HepG2 (cell line): ENCODE data around the gene CPZ. TPM values are rescaled to one million over a fixed set of nuclear protein-coding genes. Genes with fewer than 3 reads are reported as not detected.

Source experiments
- AGO2 ChIP-seq: fragments of 200-400 bp; formaldehyde crosslinking; optimal IDR thresholded peaks from 2 replicates; pipeline ENCODE3; 2017; ENCODE audit warnings: mild to moderate bottlenecking, low read depth, low read length, moderate library complexity
- DNMT3B ChIP-seq: conservative IDR thresholded peaks from 2 replicates; pipeline ENCODE4 v1.6.1; 2016; ENCODE audit warnings: missing biosample characterization, control low read depth
- ESRRA ChIP-seq: sonication (generic); formaldehyde crosslinking; IDR thresholded peaks from 2 replicates; pipeline ENCODE4 v1.5.1; 2020; ENCODE audit warnings: mild to moderate bottlenecking, low read depth, missing genetic modification reagents
- FOXK2 ChIP-seq: fragments of 450-650 bp; IDR thresholded peaks from 2 replicates; pipeline ENCODE4 v1.6.1; 2016
- FOXP1 ChIP-seq, 2 experiments: fragments of 450-650 bp in 1 of 2; IDR thresholded peaks; 2 replicates each; pipeline ENCODE4 v1.6.1; 2017 to 2018; ENCODE audit warnings: antibody characterized with exemption in 1 of 2
- GPN1 ChIP-seq: sonication (generic); formaldehyde crosslinking; IDR thresholded peaks from 2 replicates; pipeline ENCODE4 v1.5.1; 2020; ENCODE audit warnings: missing genetic modification reagents, borderline replicate concordance
- HCFC1 ChIP-seq: fragments of 150-350 bp; IDR thresholded peaks from 2 replicates; pipeline ENCODE4 v1.6.1; 2014; ENCODE audit warnings: low read depth, low read length
- HIVEP1 ChIP-seq: sonication (generic); formaldehyde crosslinking; IDR thresholded peaks from 2 replicates; pipeline ENCODE4 v1.4.0; 2020; ENCODE audit warnings: mild to moderate bottlenecking, missing genetic modification reagents
- HNRNPH1 ChIP-seq: fragments of 200-400 bp; formaldehyde crosslinking; optimal IDR thresholded peaks from 2 replicates; pipeline ENCODE3; 2017; ENCODE audit warnings: mild to moderate bottlenecking, low read depth, low read length
- ISL2 ChIP-seq: sonication (generic); formaldehyde crosslinking; IDR thresholded peaks from 2 replicates; pipeline ENCODE4 v1.5.0; 2020; ENCODE audit warnings: missing genetic modification reagents
- KLF11 ChIP-seq: IDR thresholded peaks from 2 replicates; pipeline ENCODE4 v1.6.1; 2016; ENCODE audit warnings: missing compliant biosample characterization
- LCORL ChIP-seq, 2 experiments: fragments of 450-650 bp in 1 of 2; sonication (generic) in 1 of 2; formaldehyde crosslinking in 1 of 2; IDR thresholded peaks; 2 replicates each; pipeline versions ENCODE4 v1.5.0 to v1.6.1; 2017 to 2020; ENCODE audit warnings: antibody characterized with exemption in 1 of 2, missing genetic modification reagents in 1 of 2
- MAFK ChIP-seq, 2 experiments: IDR thresholded peaks in 1 of 2; conservative IDR thresholded peaks in 1 of 2; 2 replicates each; pipeline ENCODE4 v1.6.1; 2011; ENCODE audit warnings: improper control_type of control experiment in 2 of 2, low read length in 2 of 2
- PHF21A ChIP-seq: sonication (generic); formaldehyde crosslinking; IDR thresholded peaks from 2 replicates; pipeline ENCODE4 v1.5.0; 2020; ENCODE audit warnings: mild to moderate bottlenecking, missing genetic modification reagents
- SETDB1 ChIP-seq: sonication (generic); formaldehyde crosslinking; IDR thresholded peaks from 2 replicates; pipeline ENCODE4 v1.5.1; 2020; ENCODE audit warnings: missing genetic modification reagents, mild to moderate bottlenecking, borderline replicate concordance
- SMAD1 ChIP-seq: sonication (generic); formaldehyde crosslinking; IDR thresholded peaks from 2 replicates; pipeline ENCODE4 v1.4.0; 2020; ENCODE audit warnings: missing genetic modification reagents, low read depth, mild to moderate bottlenecking, borderline replicate concordance
- SMAD3 ChIP-seq: sonication (generic); formaldehyde crosslinking; IDR thresholded peaks from 2 replicates; pipeline ENCODE4 v1.4.0; 2020; ENCODE audit warnings: missing genetic modification reagents
- TBP ChIP-seq: sonication (generic); formaldehyde crosslinking; IDR thresholded peaks from 2 replicates; pipeline ENCODE4 v1.5.0; 2020; ENCODE audit warnings: missing genetic modification reagents
- TCF7 ChIP-seq: sonication (generic); IDR thresholded peaks from 2 replicates; pipeline ENCODE4 v1.6.1; 2016; ENCODE audit warnings: antibody characterized with exemption, low read depth
- ZMAT3 ChIP-seq: sonication (generic); formaldehyde crosslinking; conservative IDR thresholded peaks from 2 replicates; pipeline ENCODE4 v1.7.0; 2021; ENCODE audit warnings: missing genetic modification reagents
- ZMAT5 ChIP-seq: sonication (generic); formaldehyde crosslinking; IDR thresholded peaks from 2 replicates; pipeline ENCODE4 v1.5.0; 2020; ENCODE audit warnings: mild to moderate bottlenecking, low read depth, missing genetic modification reagents, borderline replicate concordance
- ZNF280B ChIP-seq: sonication (generic); formaldehyde crosslinking; IDR thresholded peaks from 2 replicates; pipeline ENCODE4 v1.5.0; 2020; ENCODE audit warnings: missing genetic modification reagents, mild to moderate bottlenecking, borderline replicate concordance
- ZNF446 ChIP-seq: sonication (generic); formaldehyde crosslinking; IDR thresholded peaks from 2 replicates; pipeline ENCODE4 v1.5.0; 2020; ENCODE audit warnings: mild to moderate bottlenecking, missing genetic modification reagents
- ZNF570 ChIP-seq: sonication (generic); formaldehyde crosslinking; IDR thresholded peaks from 2 replicates; pipeline ENCODE4 v1.4.0; 2020; ENCODE audit warnings: mild to moderate bottlenecking, missing genetic modification reagents, borderline replicate concordance
- ZNF775 ChIP-seq: sonication (generic); formaldehyde crosslinking; IDR thresholded peaks from 2 replicates; pipeline ENCODE4 v1.4.0; 2020; ENCODE audit warnings: missing genetic modification reagents, mild to moderate bottlenecking, moderate library complexity, borderline replicate concordance
- polyA plus RNA-seq, 8 experiments: library from polyadenylated mRNA; depleted of rRNA in 3 of 8; stranded (reverse) in 7 of 8; unstranded in 1 of 8; fragments of >200 nt; fragmentation: Illumina TruSeq in 4 of 8; extraction: Trizol in 4 of 8; gene quantifications; 2 replicates each; pipeline versions ENCODE4 v1.2.1 to v1.2.3, GENCODE V29; 2011 to 2016; ENCODE audit warnings: low read depth in 4 of 8, missing spikeins in 1 of 8, mixed read lengths in 1 of 8; ENCODE audit not compliant: insufficient read depth in 1 of 8
- total RNA-seq, 5 experiments: library from RNA; depleted of rRNA; stranded (reverse); fragments of >200 nt; fragmentation: Illumina TruSeq; extraction: Trizol; gene quantifications; 2 replicates each; pipeline ENCODE4 v1.2.3, GENCODE V29; 2016; ENCODE audit warnings: low read depth in 1 of 5
- TF ChIP-seq, protein P1 (sequence below): sonication (generic); formaldehyde crosslinking; IDR thresholded peaks from 2 replicates; pipeline ENCODE4 v1.4.0; 2020; ENCODE audit warnings: missing genetic modification reagents
- TF ChIP-seq, protein P2 (sequence below): sonication (generic); formaldehyde crosslinking; IDR thresholded peaks from 2 replicates; pipeline ENCODE4 v1.9.0; 2021; ENCODE audit warnings: missing genetic modification reagents, mild to moderate bottlenecking, borderline replicate concordance

The CPZ gene
- total and polyA plus RNA-seq, 2 of the 13 experiments (the other 11 are each of a cell fraction or from before 2014, with no cell fraction given): 0.58 to 0.61 TPM

DNA sequence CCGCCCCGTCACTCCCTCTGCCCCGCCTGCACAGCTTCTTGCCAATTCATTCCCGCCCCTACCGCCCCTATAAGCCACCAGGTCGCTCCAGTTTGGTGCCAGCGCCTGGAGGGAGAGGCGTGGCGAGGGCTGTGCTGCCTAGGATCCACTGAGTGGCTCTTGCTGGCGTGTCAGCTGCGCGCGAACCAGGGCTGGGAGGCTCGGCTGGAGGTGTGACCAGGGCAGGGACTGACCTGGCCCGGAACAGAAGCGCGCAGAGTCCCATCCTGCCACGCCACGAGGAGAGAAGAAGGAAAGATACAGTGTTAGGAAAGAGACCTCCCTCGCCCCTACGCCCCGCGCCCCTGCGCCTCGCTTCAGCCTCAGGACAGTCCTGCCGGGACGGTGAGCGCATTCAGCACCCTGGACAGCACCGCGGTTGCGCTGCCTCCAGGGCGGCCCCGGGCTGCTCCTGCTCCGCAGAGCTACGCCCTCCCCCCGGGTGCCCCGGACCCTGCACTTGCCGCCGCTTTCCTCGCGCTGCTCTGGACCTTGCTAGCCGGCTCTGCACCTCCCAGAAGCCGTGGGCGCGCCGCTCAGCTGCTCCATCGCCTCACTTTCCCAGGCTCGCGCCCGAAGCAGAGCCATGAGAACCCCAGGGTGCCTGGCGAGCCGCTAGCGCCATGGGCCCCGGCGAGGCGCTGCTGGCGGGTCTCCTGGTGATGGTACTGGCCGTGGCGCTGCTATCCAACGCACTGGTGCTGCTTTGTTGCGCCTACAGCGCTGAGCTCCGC, 12.1 kb upstream of the CPZ start, which contains the start of gene GPR78 (continued):
- TF ChIP-seq MAFK (conservative IDR thresholded peaks at IDR 0.05 in 1 of 2, IDR thresholded peaks at IDR 0.05 in 1 of 2; ENCODE audit: low read length in 2 of 2) (no peak), GPN1 (CRISPR knock-in tag) (peak; percentile 92; the same call in 1 of the 2 replicates), TCF7 (no peak), ZNF570 (CRISPR knock-in tag) (no peak), ESRRA (CRISPR knock-in tag) (no peak), HCFC1 (no peak), DNMT3B (no peak), ZNF446 (CRISPR knock-in tag) (peak; percentile 76; the same call in 1 of the 2 replicates), ZMAT5 (CRISPR knock-in tag) (no peak), ZMAT3 (CRISPR knock-in tag) (peak; percentile 74; the same call in 1 of the 2 replicates), SETDB1 (CRISPR knock-in tag) (no peak), ZNF280B (0 out of 2 replicates have a peak, but pooled peaks have one; percentile 55), ZNF775 (CRISPR knock-in tag) (no peak), HNRNPH1 (no peak), FOXP1 (IDR thresholded peaks at IDR 0.05) (no peak), FOXP1 (CRISPR knock-in tag; IDR thresholded peaks at IDR 0.05) (no peak), SMAD1 (CRISPR knock-in tag) (no peak), FOXK2 (no peak), PHF21A (CRISPR knock-in tag) (no peak), ISL2 (CRISPR knock-in tag) (0 out of 2 replicates have a peak, but pooled peaks have one; percentile 43), HIVEP1 (CRISPR knock-in tag) (no peak), SMAD3 (peak; percentile 72; the same call in 1 of the 2 replicates), AGO2 (no peak), LCORL (IDR thresholded peaks at IDR 0.05) (no peak), LCORL (CRISPR knock-in tag; IDR thresholded peaks at IDR 0.05) (no peak), KLF11 (CRISPR knock-in tag) (peak; percentile 92), TBP (CRISPR knock-in tag) (no peak)
- TF ChIP-seq, protein P1, sequence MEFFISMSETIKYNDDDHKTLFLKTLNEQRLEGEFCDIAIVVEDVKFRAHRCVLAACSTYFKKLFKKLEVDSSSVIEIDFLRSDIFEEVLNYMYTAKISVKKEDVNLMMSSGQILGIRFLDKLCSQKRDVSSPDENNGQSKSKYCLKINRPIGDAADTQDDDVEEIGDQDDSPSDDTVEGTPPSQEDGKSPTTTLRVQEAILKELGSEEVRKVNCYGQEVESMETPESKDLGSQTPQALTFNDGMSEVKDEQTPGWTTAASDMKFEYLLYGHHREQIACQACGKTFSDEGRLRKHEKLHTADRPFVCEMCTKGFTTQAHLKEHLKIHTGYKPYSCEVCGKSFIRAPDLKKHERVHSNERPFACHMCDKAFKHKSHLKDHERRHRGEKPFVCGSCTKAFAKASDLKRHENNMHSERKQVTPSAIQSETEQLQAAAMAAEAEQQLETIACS: no peak
- TF ChIP-seq, protein P2, sequence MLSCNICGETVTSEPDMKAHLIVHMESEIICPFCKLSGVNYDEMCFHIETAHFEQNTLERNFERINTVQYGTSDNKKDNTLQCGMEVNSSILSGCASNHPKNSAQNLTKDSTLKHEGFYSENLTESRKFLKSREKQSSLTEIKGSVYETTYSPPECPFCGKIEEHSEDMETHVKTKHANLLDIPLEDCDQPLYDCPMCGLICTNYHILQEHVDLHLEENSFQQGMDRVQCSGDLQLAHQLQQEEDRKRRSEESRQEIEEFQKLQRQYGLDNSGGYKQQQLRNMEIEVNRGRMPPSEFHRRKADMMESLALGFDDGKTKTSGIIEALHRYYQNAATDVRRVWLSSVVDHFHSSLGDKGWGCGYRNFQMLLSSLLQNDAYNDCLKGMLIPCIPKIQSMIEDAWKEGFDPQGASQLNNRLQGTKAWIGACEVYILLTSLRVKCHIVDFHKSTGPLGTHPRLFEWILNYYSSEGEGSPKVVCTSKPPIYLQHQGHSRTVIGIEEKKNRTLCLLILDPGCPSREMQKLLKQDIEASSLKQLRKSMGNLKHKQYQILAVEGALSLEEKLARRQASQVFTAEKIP (CRISPR knock-in tag): no peak
